ENCODE data around the gene LTB.

DNA sequence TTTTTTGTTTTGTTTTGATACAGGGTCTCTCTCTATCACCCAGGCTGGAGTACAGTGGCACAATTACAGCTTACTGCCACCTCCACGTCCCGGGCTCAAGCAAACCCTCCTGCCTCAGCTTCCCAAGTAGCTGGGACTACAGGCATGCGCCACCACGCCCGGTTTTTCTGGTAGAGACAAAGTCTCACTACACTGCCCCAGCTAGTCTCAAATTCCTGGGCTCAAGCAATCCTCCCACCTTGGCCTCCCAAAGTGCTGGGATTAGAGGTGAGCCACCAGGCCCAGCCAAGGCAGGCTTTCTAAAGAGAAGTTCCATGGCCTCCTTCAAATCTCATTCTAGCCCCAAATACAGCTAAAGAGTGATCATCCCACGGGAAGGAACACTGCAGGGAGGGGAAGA, 48.2 kb downstream of the LTB start:
- TF ChIP-seq CTCF (conservative IDR thresholded peaks at IDR 0.05) (no peak), ZFX (IDR thresholded peaks at IDR 0.05) (no peak)

Measured in C4-2B (cell line).